GM23248 (cell line): ENCODE data around the gene VPS13D.

Source experiments
- EZH2 ChIP-seq: fragments of 200-600 bp; sonication (generic); IDR thresholded peaks from 2 replicates; pipeline ENCODE4 v1.6.1; 2018; ENCODE audit warnings: antibody characterized with exemption, mild to moderate bottlenecking; ENCODE audit not compliant: insufficient read depth, poor library complexity, severe bottlenecking
- EZH2phosphoT487 ChIP-seq: fragments of 200-600 bp; sonication (generic); IDR thresholded peaks from 2 replicates; pipeline ENCODE4 v1.6.1; 2018; ENCODE audit warnings: antibody characterized with exemption, moderate library complexity, mild to moderate bottlenecking, low read depth; ENCODE audit not compliant: insufficient read depth

DNA sequence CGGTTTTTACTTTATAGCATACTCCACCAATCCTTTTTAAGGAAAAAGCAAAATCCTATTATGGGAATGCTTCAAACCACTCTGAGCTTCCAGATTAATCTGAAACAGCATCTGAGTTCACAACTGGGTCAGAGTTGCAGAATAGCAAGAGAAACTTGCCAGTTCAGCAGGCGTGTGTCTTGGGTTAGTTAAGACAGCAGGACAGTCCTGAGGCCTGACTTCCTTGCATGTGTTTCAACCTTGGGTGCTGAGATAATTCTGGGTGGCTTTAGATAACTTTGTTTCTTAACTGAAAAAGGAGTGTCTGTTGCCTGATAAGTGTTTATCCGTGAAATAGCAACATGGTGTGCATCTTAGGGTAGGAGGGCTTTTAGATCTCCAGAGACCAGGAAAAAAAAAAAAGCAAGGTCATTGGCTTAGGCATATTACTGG, 218.9 kb downstream of the VPS13D start:
- TF ChIP-seq EZH2 (no peak), EZH2phosphoT487 (no peak)
